CD4-positive, alpha-beta T cell treated with Interleukin-17A for 1 hour (primary cell): ENCODE results near the gene SIRPD.
"Not testable (repeated sequence)": the region's sequence is repeated elsewhere in the genome, so short reads cannot be mapped to it uniquely, and the experiment has no call there.

Experiments
- DNase-seq: peaks from one replicate; pipeline ENCODE4 v3.0.0-alpha.2; 2020

The SIRPD gene

DNA sequence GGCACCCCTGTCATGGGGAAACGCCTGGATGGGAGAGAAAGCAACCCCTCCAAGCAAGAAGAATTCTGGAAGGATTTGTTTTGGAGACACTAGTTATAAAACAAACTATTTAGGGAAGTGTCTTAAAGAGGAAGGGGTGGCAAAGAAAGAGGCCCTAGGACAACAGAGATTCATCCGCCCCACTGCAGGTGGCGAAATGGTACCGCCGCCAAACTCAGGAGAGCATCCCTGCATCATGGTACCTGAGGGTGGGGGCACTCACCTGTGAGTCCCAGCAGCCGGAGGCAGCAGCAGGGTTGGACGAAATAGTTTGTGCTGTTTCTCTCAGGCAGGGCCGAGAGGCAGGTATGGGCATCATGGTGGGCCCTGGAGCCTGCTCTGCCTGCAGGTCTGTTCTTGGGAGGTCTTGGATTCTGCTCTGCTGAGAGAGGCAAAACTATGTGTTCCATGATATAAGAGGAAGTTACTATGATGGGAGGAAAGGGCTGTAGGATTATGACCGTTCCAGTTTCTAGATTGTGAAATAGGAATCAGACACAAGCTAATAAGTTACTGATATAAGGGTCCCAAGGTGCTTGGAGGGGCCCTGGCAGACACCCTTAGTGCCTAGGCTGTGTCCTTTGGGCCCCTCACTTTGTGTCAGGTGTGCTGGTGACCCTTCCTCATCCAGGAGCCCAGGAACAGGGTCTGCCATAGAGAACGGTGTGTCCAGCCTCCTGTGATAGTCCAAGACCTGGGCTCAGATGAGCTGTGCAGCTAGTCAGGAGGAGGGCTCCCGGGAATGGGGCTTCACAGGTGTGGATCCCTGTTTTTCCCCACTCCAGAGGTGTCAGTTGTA lies 20.4 kb downstream of the SIRPD start:
- no peak for DNase-seq

DNA sequence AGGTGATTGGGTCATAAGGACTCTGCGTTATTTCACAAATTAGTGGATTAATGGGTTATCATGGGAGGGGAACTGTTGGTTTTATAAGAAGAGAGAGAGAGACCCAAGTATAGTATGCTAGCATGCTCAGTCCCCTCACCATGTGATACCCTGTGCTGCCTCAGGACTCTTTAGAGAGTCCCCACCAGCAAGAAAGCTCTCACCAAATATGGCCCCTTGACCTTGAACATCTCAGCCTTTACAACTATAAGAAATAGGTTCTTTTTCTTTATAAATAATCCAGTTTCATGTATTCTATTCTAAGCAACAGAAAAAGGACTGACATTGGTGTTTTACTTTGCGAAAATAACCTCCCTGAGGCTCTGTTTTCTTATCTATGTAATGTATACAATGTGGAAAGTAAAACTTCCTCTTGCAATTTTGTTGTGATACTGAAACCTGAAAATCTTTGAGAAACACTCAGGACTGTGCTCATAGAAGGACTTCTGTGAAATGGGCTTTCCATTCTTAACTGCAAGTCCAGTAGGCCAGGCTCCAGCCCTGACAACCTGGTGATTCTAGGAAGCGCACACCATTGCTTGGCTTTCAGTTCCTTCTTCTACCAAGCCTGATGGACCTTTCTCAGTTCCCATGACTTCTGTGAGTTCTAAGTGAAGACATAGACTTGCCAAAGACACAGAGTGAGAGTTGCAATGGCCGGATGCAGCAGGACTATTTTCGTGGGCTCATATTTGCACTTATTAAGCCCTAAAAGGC lies 21.9 kb downstream of the SIRPD start:
- DNase-seq, result peak; percentile 17

- no peak for DNase-seq
Observed at GRCh38 chr20:1534526-1534925, 23.0 kb downstream of the SIRPD start.

GRCh38 chr20:1533059-1533458 lies 24.4 kb downstream of the SIRPD start:
- peak; percentile 31 for DNase-seq

DNA sequence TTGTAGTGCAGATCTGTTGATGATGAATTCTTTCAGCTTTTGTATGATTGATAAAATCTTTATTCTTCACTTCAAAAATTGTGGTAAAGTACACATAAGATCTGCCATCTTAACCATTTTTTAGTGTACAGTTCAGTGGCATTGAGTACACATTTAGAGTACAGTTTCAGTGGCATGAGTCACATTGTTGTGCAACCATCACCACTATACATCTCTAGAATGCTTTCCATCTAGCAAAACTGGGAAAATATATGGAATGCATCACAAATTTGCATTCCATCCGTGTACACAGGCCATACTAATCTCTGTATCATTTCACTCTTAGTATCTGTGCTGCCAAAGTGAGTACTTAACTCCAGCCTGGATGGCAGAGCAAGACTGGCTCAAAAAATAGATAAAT lies 28.7 kb downstream of the SIRPD start:
- DNase-seq, result no peak

- DNase-seq, result no peak
Observed at GRCh38 chr20:1527923-1528322, 29.6 kb downstream of the SIRPD start.

DNA sequence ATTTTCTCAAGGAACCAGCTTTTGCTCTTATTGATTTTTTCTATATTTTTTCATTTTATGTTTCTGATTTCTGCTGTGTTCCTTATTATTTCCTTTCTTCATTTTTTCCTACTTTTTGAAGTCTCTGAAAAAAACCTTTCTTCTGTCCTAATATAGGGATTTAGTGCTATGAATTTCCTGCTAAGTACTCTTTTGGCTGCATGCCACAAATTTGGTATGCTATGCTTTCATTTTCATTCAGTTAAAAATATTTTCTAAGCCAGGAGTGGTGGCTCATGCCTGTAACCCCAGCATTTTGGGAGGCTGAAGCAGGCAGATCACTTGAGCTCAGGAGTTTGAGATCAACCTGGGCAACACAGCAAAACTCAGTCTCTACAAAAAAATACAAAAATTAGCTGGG lies 30.6 kb downstream of the SIRPD start:
- DNase-seq, result no peak

GRCh38 chr20:1526310-1526709 lies 31.2 kb downstream of the SIRPD start:
- no peak for DNase-seq

- no peak for DNase-seq
Observed at GRCh38 chr20:1524004-1524403, 33.5 kb downstream of the SIRPD start.

- no peak for DNase-seq
Observed at GRCh38 chr20:1517010-1517409, 40.5 kb downstream of the SIRPD start.

DNA sequence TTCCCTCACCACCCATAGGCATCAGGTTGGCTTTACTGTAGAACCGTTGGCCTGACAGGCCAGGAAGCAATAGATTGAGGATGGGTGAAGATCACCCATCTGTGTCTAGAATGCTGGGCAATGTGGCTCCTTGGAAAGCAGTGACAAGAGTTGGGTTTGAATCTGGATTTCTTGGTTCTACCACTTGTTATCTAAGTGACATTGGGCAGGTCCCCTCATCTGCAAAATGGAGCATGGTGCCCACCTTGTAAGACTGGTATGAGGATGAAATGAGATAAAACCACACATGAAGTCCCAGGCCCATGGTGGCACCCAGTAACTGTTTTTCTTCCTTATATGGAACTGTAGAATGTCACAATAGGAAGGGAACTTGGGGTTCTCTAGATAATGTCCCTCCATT lies 43.7 kb downstream of the SIRPD start:
- DNase-seq, result no peak

DNA sequence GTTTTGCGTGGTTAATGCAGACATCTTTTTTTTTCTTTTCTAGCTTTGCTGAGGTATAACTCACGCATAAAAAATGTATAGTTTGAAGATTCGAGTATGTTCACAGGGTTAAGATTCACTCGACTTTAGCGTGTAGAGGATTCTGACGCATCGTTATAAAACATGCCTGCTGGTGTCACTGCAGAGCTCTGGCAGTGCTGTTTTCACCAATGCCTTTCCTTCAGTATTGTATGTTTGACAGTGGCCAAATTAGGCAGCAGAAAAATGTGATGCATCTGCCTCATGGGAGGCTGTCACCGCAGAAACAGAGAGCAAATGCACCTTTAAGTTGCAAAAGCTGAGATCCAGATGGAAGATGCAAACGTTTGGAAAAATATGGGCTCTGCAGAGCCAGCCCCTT lies 48.3 kb downstream of the SIRPD start:
- DNase-seq, result peak; percentile 37

DNA sequence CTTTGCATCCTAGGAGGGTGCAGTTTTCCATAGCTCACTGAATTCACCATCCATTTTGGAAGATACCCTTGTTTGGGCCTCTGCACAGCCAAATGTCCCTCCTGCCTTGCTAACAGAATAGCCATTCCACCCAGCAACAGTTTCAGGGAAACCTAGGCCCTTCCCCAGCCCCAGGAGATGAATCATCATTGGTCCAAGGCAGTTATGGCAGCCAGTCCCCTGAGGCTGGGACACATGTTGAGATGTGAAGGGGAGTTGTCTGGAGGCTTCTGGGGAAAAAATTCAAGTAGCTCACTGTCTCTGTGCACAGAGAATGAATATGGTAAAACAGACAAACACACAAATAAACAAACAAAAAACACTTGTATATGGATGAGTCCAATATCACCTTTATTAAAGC lies 48.9 kb downstream of the SIRPD start:
- DNase-seq, result no peak

DNA sequence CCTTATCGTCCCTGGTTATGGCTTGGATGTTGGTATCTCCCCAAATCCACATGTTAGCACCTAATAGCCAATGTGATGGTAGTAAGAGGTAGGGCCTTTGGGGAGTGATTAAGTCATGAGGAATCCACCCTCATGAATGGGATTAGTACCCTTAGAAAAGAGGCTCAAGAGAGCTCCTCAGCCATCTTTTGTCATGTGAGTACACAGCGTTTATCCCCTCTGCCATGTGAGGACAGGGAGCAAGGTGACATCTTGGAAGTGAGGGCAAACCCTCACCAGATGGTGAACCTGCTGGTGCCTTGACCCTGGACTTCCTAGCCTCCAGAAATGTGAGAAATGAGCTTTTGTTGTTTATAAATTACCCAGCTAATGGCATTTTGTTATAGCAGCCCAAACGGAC lies 50.2 kb downstream of the SIRPD start:
- DNase-seq, result no peak

DNA sequence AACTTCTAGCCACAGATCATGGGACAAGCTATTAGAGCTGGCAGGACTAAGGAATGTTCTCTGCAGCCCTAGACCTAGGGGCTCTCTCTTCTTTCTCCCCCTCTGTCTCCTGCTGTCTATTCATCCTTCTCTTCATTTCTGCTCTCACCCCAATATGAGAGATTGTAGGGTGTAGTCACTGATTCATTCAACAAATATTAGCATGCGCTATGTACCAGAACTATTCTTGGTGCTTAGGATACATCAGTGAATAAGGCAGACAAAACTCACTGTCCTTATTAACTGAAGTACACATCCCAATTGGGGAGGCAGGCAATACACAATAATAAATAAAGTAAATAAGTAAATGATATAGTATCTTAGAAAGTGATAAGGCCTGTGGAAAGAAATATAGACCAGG lies 51.6 kb downstream of the SIRPD start:
- DNase-seq, result no peak

- DNase-seq, result no peak
Observed at GRCh38 chr20:1505361-1505760, 52.1 kb downstream of the SIRPD start.

- peak; percentile 88 for DNase-seq
Observed at GRCh38 chr20:1503564-1504227, 53.8 kb downstream of the SIRPD start.

DNA sequence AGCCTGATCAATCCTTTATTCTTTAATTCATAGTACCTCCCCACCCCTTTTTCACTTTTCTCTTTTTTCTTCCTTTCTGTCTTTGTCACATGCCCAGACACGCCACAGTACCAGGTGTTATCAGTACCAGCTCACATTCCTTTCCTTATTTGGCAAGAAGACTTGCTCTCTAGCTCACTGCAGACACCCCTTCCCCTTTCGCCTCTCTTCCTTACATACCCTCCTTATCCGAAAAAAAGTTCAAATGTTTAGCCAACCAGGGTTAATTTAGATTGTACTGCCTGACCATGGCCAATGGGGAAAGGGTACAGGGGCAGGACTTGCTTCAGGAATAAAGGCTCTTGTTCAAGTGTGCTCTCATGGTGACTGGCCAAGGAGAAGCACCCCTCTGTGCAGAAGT lies 57.0 kb downstream of the SIRPD start:
- DNase-seq, result no peak

DNA sequence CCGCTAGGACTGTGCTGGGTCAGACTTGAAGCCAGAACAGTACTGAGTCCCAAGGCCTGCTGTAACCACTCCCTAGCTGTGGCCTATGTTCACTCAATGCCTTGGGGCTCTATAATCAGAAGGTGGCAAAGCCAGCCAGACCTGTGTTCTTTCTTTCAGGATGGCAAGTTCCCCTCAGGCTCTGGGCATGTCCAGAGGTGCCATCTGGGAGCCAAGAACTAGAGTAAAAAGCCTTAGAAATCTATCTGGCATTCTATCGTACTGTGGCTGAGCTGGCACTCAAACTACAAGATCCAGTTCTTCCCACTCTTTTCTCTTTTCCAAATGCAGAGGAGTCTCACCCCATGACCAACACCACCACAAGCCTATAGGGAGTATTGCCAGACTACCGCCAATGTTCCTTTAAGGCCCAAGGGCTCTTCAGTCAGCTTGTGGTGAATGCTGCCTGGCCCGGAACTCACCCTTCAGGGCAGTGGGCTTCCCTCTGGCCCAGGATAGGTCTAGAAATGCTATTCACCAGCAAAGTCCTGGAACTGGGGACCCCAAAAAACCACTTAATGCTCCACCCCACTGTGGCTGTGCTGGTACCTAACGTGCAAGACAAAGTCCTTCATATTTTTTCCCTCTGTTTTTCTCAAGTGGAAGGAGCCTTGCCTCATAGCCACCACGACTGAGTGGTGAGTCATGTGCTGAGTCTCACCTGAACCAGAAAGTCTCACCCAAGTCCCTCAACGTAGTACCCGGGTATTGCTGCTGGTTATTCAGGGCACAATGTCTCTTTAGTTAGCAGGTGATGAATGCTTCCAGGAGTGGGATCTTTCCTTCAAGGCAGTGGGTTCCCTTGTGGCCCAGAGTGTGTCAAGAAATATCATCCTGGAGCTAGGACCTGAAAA lies 57.7 kb downstream of the SIRPD start:
- no peak for DNase-seq

DNA sequence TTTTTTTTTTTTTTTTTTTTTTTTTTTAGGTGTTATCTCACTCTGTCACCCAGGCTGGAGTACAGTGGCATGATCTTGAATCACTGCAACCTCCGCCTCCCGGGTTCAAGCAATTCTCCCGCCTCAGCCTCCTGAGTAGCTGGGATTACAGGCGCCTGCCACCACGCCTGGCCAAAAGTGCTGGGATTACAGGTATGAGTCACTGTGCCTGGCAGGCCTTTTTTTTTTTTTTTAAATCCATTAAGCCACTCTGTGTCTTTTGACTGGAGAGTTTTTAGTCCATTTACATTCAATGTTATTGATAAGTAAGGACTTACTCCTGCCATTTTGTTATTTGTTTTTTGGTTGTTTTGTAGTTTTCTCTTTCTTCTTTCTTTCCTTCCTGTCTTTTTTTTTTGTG lies 60.1 kb downstream of the SIRPD start:
- DNase-seq, result not testable (repeated sequence)

- no peak for DNase-seq
Observed at GRCh38 chr20:1496930-1497329, 60.6 kb downstream of the SIRPD start.

DNA sequence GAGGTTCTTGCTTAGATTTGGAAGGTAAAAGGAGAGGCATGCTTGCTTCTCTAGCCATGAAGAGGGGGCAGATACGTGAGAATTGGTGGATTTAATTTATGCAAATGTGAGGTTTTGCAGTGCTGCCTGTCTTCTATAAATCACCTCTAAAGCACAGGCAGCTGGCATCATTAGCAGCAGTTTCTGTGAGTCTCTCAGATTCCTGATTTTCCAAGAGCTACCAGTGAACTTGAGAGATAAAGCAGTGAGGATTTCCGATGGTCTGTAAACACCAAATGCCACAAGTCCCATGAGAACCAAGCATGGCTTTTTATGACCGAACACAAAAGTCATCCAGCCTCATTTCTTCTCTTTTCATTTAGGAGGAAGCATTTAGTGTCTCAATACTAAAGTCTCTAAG lies 63.1 kb downstream of the SIRPD start:
- no peak for DNase-seq

- DNase-seq, result no peak
Observed at GRCh38 chr20:1493536-1493935, 64.0 kb downstream of the SIRPD start.
